Testis (tissue), 3 donors: ENCODE measurements around the gene HSD17B10. TPM values are rescaled to one million over a fixed set of nuclear protein-coding genes. Genes with fewer than 3 reads are reported as not detected.

Experiments
- DNase-seq: peaks from one replicate; pipeline ENCODE4 v3.0.0-alpha.2; 2019
- H3K27ac ChIP-seq, 2 donors: fragments of 200-600 bp; sonication (generic); one replicate each; pipeline ENCODE4 v1.5.1; 2019
- H3K27me3 ChIP-seq: fragments of 200-600 bp; sonication (generic); one replicate; pipeline ENCODE4 v1.5.1; 2019
- H3K36me3 ChIP-seq: fragments of 200-600 bp; sonication (generic); one replicate; pipeline ENCODE4 v1.5.1; 2017; ENCODE audit warnings: low read depth; ENCODE audit errors: missing control alignments
- H3K4me1 ChIP-seq: fragments of 200-600 bp; sonication (generic); one replicate; pipeline ENCODE4 v1.5.1; 2019
- H3K4me3 ChIP-seq, 2 donors: fragments of 200-600 bp; sonication (generic); one replicate each; pipeline ENCODE4 v1.5.1; 2017 to 2019
- H3K9me3 ChIP-seq: fragments of 200-600 bp; sonication (generic); one replicate; pipeline ENCODE4 v1.5.1; 2017
- POLR2A ChIP-seq: fragments of 450-650 bp; IDR thresholded peaks from one replicate; pipeline ENCODE4 v1.6.1; 2017; ENCODE audit warnings: antibody characterized with exemption, mild to moderate bottlenecking, moderate library complexity
- WGBS, 2 donors: methylation state at CpG; one replicate each; pipeline ENCODE4 v1.1.5; 2018; 5-methylcytosine and 5-hydroxymethylcytosine counted together
- intact Hi-C: fragments of 100-400 bp; cut with DNase I; formaldehyde crosslinking; loops from one replicate; pipeline ENCODE4 v1.15.1; 2023; ENCODE audit warnings: low total_unique reads
- polyA plus RNA-seq: library from polyadenylated mRNA; stranded (reverse); fragments of 350-450 nt; fragmentation: Illumina TruSeq; extraction: RNeasy Lipid Tissue Mini Kit (QIAGEN cat#74804); gene quantifications from one replicate; pipeline ENCODE4 v1.2.3, GENCODE V29; 2014; ENCODE audit warnings: low read depth, low replicate concordance; ENCODE audit not compliant: insufficient read depth
- total RNA-seq, 2 donors: library from RNA; depleted of rRNA; stranded (reverse); fragments of >200 nt; gene quantifications; one replicate each; pipeline ENCODE4 v1.2.3, GENCODE V29; 2016
- TF ChIP-seq, protein P1 (sequence below), 3 experiments: fragments of 450-650 bp in 2 of 3; fragments of 200-600 bp in 1 of 3; sonication (generic) in 1 of 3; IDR thresholded peaks; one replicate each; pipeline ENCODE4 v1.5.1; 2016 to 2019; ENCODE audit warnings: antibody characterized with exemption in 3 of 3, mild to moderate bottlenecking in 2 of 3, moderate library complexity in 1 of 3

Gene HSD17B10
- total and polyA plus RNA-seq, 3 donors from 2014 or later, result 38.4 to 54.8 (median 44.8) TPM

DNA sequence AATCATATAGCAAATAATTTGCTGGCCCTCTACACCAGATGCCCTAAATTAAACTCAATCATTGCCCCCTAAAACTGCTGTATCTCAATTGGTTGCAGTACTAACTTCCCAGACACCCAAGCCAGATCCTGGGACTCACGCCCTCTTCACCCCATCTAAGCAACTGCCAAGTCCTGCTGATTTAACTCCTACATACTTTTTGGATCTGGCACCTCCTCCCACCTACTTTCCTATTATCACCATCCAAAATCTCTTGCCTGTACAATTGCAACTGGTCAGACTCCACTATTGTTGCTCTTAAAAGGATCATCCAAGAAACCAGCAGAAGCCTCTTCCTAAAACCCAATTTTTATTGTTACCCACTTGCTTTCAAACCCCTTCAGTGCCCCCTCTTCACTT lies 4.7 kb upstream of the HSD17B10 start:
- no peak overlapping the region for H3K4me3 ChIP-seq
- H3K36me3 ChIP-seq, result no peaks in the 10 kb centered on the region
- H3K4me1 ChIP-seq, result peaks cover 6% of the 10 kb centered on the region
- H3K9me3 ChIP-seq, result no peaks in the 10 kb centered on the region
- no peaks in the 10 kb centered on the region for H3K27me3 ChIP-seq
- WGBS, 2 donors, result 63% methylated on average over 1 of the region's 1 CpG; no CpG with 5 or more reads in 1 of the 2 donors
- H3K27ac ChIP-seq, result no peak overlapping the region
- no peak for DNase-seq
- TF ChIP-seq, protein P1, sequence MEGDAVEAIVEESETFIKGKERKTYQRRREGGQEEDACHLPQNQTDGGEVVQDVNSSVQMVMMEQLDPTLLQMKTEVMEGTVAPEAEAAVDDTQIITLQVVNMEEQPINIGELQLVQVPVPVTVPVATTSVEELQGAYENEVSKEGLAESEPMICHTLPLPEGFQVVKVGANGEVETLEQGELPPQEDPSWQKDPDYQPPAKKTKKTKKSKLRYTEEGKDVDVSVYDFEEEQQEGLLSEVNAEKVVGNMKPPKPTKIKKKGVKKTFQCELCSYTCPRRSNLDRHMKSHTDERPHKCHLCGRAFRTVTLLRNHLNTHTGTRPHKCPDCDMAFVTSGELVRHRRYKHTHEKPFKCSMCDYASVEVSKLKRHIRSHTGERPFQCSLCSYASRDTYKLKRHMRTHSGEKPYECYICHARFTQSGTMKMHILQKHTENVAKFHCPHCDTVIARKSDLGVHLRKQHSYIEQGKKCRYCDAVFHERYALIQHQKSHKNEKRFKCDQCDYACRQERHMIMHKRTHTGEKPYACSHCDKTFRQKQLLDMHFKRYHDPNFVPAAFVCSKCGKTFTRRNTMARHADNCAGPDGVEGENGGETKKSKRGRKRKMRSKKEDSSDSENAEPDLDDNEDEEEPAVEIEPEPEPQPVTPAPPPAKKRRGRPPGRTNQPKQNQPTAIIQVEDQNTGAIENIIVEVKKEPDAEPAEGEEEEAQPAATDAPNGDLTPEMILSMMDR (IDR thresholded peaks at IDR 0.05), result no peak
- no peak for TF ChIP-seq POLR2A
- intact Hi-C loops, result no loop called here

DNA sequence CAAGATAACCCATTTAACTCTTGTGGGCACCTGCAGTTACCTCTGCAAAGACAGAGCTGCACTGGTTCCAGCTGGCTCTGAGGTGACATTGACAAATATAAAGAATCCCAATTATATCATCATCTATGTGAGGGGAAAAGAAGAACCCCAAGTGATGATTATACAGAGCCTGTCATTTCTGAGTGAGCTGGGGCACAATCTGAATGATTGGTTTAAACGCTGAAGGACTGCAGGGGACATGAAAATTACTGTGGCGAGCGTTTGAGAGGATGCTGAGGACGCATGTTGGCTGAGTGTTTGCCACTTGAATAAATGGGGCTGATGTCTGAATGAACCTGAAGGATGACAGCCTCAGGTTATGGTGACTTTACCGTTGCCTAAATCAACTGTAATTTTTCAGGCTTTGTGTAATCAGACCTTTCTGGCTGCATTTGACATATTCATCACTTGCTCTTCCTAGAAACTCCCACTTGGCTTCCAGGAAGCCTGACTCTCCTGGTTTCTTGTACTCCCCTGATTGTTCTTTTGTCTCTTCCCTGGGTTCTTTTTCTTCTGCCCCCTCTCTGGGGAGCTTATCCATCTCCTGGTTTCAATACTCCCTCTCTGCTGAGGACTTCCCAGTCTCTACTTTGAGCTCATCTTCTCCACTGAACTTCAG lies 4.1 kb upstream of the HSD17B10 start:
- TF ChIP-seq, protein P1 (IDR thresholded peaks at IDR 0.05), result no peak
- no peak for TF ChIP-seq POLR2A
- H3K9me3 ChIP-seq, result no peaks in the 10 kb centered on the region
- no peak overlapping the region for H3K27ac ChIP-seq
- DNase-seq, result no peak
- 40 to 58% methylated on average over 2 to 5 of the region's 5 CpGs for WGBS, 2 donors
- H3K27me3 ChIP-seq, result no peaks in the 10 kb centered on the region
- peaks cover 6% of the 10 kb centered on the region for H3K4me1 ChIP-seq
- H3K36me3 ChIP-seq, result no peaks in the 10 kb centered on the region
- intact Hi-C loops, result no loop called here
- H3K4me3 ChIP-seq, result no peak overlapping the region

DNA sequence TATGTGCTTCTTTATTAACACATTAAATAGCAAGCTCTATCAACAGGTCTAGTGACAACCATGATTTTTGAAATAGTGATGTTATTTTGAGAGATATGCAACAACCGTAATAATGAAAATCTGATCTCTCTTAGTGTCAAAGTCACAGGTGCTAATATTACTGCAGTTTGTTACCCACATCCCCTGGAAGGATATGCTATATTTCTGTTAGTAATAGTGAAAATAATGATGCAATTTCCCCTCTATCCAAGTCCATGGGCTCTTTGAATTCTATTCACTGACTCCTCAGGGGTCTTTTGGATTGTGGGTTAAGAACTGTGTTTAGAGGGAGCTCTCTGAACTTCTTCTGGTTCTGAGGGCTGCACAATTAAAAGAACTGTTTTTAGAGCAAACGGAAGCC lies 3.0 kb upstream of the HSD17B10 start:
- no peaks in the 10 kb centered on the region for H3K27me3 ChIP-seq
- intact Hi-C loops, result no loop called here
- 89 to 92% methylated on average over 2 of the region's 2 CpGs for WGBS, 2 donors

DNA sequence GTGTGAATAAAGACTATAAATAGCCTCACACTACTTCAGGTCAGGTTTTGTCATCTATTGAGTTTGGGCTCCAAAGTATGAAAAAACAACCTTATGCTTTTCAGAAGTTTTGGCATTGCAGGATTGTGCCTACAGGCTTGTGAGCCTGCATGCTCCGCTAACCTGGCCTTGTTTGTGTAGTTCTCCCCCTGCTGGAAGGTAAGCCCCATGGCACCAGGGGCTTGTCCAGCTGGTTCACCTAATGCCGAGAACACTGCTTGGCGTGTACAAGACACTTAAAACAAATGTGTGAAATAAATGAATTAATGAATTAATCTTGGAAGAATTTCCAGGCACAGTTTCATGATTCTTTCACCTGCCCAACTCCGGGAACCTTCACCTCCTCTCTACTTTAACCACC lies 1.8 kb upstream of the HSD17B10 start:
- no peak overlapping the region for H3K27ac ChIP-seq
- no peaks in the 10 kb centered on the region for H3K9me3 ChIP-seq
- TF ChIP-seq POLR2A, result no peak
- TF ChIP-seq, protein P1 (IDR thresholded peaks at IDR 0.05), result peak; percentile 41 to 47 (median 45)
- no peaks in the 10 kb centered on the region for H3K36me3 ChIP-seq
- 16 to 35% methylated on average over 4 of the region's 4 CpGs for WGBS, 2 donors
- intact Hi-C loops, result no loop called here
- DNase-seq, result peak; percentile 63
- H3K4me3 ChIP-seq, result no peak overlapping the region
- peaks cover 3% of the 10 kb centered on the region for H3K4me1 ChIP-seq
- H3K27me3 ChIP-seq, result no peaks in the 10 kb centered on the region

More for the DNA sequence above, 3.0 kb upstream of the HSD17B10 start:
- Histone ChIP-seq H3K9me3 (no peaks in the 10 kb centered on the region), H3K4me3 (no peak overlapping the region), H3K4me1 (peaks cover 6% of the 10 kb centered on the region), H3K36me3 (no peaks in the 10 kb centered on the region), H3K27ac (no peak overlapping the region)
- DNase-seq, result no peak
- TF ChIP-seq, protein P1 (IDR thresholded peaks at IDR 0.05), result no peak
- no peak for TF ChIP-seq POLR2A

DNA sequence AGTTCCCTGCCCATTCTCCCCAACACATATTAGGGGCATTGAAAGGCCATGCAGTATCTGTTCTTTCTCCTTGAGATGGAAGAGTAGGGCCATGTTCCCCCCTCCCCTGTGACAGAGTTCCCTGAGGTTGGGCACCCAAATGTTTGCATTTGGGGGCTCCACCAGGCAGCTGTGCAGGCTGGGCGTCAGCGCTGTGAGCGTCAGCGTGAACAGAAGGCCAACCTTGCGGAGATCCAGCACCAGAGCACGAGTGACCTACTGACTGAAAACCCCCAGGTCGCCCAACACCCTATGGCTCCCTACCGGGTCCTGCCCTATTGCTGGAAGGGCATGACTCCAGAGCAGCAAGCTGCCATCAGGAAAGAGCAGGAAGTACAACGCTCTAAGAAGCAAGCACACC lies 3.9 kb downstream of the HSD17B10 start:
- H3K4me1 ChIP-seq, result no peaks in the 10 kb centered on the region
- TF ChIP-seq, protein P1 (IDR thresholded peaks at IDR 0.05), result no peak
- no peak for TF ChIP-seq POLR2A
- no peak for DNase-seq
- intact Hi-C loops, result no loop called here
- no peak overlapping the region for H3K27ac ChIP-seq
- WGBS, 2 donors, result 92% methylated on average over 9 of the region's 9 CpGs; no CpG with 5 or more reads in 1 of the 2 donors
- no peaks in the 10 kb centered on the region for H3K27me3 ChIP-seq
- no peak overlapping the region for H3K4me3 ChIP-seq
- no peaks in the 10 kb centered on the region for H3K36me3 ChIP-seq
- H3K9me3 ChIP-seq, result no peaks in the 10 kb centered on the region
